IMR-90 (cell line): ENCODE results near the gene SLC7A10. TPM values are rescaled to one million over a fixed set of nuclear protein-coding genes. Genes with fewer than 3 reads are reported as not detected.

Experiments used
- ATAC-seq: fragments of 200-7000 bp; cut with Tn5 transposase; 2 replicates; pipeline ENCODE4 v1.9.1; 2020; ENCODE audit warnings: low read depth, mild to moderate bottlenecking, moderate library complexity
- BruUV-seq: library from RNA; stranded (reverse); fragments of 400-500 nt; replicated peaks from 2 replicates; lab custom pipeline; 2021; lab: Mats Ljungman, UMichigan
- CTCF ChIA-PET: fragments of 300-600 bp; formaldehyde crosslinking; extraction: SDS; loops from one replicate; lab custom pipeline; 2021; ENCODE audit warnings: antibody characterized with exemption; lab: Yijun Ruan, JAX
- POLR2A ChIA-PET: fragments of 300-600 bp; sonication (Branson Sonifier 250); formaldehyde crosslinking; loops from one replicate; lab custom pipeline; 2022; ENCODE audit warnings: antibody characterized with exemption; ENCODE audit not compliant: unreplicated experiment; lab: Charles Lee
- DNase-seq: peaks from one replicate; pipeline ENCODE4 v3.0.0; 2013
- H2AFZ ChIP-seq: replicated peaks from 2 replicates; pipeline ENCODE3; 2013; ENCODE audit warnings: low read length, mild to moderate bottlenecking; ENCODE audit not compliant: poor library complexity
- H2AK5ac ChIP-seq: 2 replicates; pipeline ENCODE4 v1.6.1; 2013; ENCODE audit warnings: low read depth, low read length, inconsistent platforms
- H2AK9ac ChIP-seq: replicated peaks from 2 replicates; pipeline ENCODE3; 2013; ENCODE audit warnings: mild to moderate bottlenecking, low read depth, low read length, moderate library complexity; ENCODE audit not compliant: poor library complexity
- H2BK120ac ChIP-seq: 2 replicates; pipeline ENCODE4 v1.6.1; 2013; ENCODE audit warnings: low read depth, low read length, inconsistent platforms
- H2BK15ac ChIP-seq: 3 replicates; pipeline ENCODE4 v1.6.1; 2013; ENCODE audit warnings: low read depth, low read length, inconsistent platforms
- H2BK20ac ChIP-seq: 2 replicates; pipeline ENCODE4 v1.6.1; 2013; ENCODE audit warnings: low read depth, mild to moderate bottlenecking, inconsistent platforms, low read length, moderate library complexity
- H2BK5ac ChIP-seq: 2 replicates; pipeline ENCODE4 v1.6.1; 2013; ENCODE audit warnings: mild to moderate bottlenecking, low read depth, low read length, inconsistent platforms; ENCODE audit not compliant: poor library complexity, severe bottlenecking
- H3K14ac ChIP-seq: replicated peaks from 2 replicates; pipeline ENCODE4 v1.6.1; 2013; ENCODE audit warnings: low read depth, low read length, inconsistent platforms
- H3K18ac ChIP-seq: 2 replicates; pipeline ENCODE4 v1.6.1; 2013; ENCODE audit warnings: low read depth, low read length, control low read depth
- H3K23ac ChIP-seq: 2 replicates; pipeline ENCODE4 v1.6.1; 2013; ENCODE audit warnings: low read depth, low read length, inconsistent platforms
- H3K27ac ChIP-seq: 2 replicates; pipeline ENCODE4 v1.5.1; 2013; ENCODE audit warnings: mild to moderate bottlenecking, control low read depth, low read length; ENCODE audit not compliant: insufficient read depth
- H3K27me3 ChIP-seq: 2 replicates; pipeline ENCODE4 v1.6.1; 2013; ENCODE audit warnings: low read length; ENCODE audit not compliant: control insufficient read depth, insufficient read depth
- H3K36me3 ChIP-seq: 2 replicates; pipeline ENCODE4 v1.6.1; 2013; ENCODE audit warnings: low read length, mixed read lengths; ENCODE audit not compliant: control insufficient read depth, insufficient read depth
- H3K4ac ChIP-seq: 2 replicates; pipeline ENCODE4 v1.6.1; 2013; ENCODE audit warnings: low read depth, low read length, inconsistent platforms
- H3K4me1 ChIP-seq: 2 replicates; pipeline ENCODE4 v1.6.1; 2013; ENCODE audit warnings: low read length, mixed read lengths; ENCODE audit not compliant: control insufficient read depth, insufficient read depth
- H3K4me2 ChIP-seq: 2 replicates; pipeline ENCODE4 v1.6.1; 2013; ENCODE audit warnings: low read depth, mild to moderate bottlenecking, control low read depth, low read length, moderate library complexity
- H3K4me3 ChIP-seq: 2 replicates; pipeline ENCODE4 v1.5.1; 2013; ENCODE audit warnings: low read depth, mild to moderate bottlenecking, control low read depth, low read length, moderate library complexity; ENCODE audit not compliant: insufficient read depth
- H3K56ac ChIP-seq: 2 replicates; pipeline ENCODE4 v1.6.1; 2013; ENCODE audit warnings: low read length, inconsistent platforms; ENCODE audit not compliant: insufficient read depth; ENCODE audit errors: extremely low read depth
- H3K79me1 ChIP-seq, 2 experiments: 2 replicates each; pipeline ENCODE4 v1.6.1; 2013; ENCODE audit warnings: low read length in 2 of 2, inconsistent platforms in 1 of 2, low read depth in 1 of 2
- H3K9ac ChIP-seq: 2 replicates; pipeline ENCODE4 v1.6.1; 2013; ENCODE audit warnings: low read depth, low read length, control low read depth
- H3K9me1 ChIP-seq: 2 replicates; pipeline ENCODE4 v1.6.1; 2013; ENCODE audit warnings: low read length, inconsistent platforms; ENCODE audit not compliant: insufficient read depth
- H3K9me3 ChIP-seq: 2 replicates; pipeline ENCODE4 v1.6.1; 2013; ENCODE audit warnings: low read length; ENCODE audit not compliant: control insufficient read depth, insufficient read depth
- H4K20me1 ChIP-seq: 2 replicates; pipeline ENCODE4 v1.6.1; 2013; ENCODE audit warnings: low read length, inconsistent platforms; ENCODE audit not compliant: insufficient read depth
- H4K5ac ChIP-seq: 2 replicates; pipeline ENCODE4 v1.6.1; 2013; ENCODE audit warnings: mild to moderate bottlenecking, low read depth, low read length, control low read depth
- H4K8ac ChIP-seq, 2 experiments: 2 replicates each; pipeline ENCODE4 v1.6.1; 2013; ENCODE audit warnings: low read depth in 2 of 2, low read length in 2 of 2, control low read depth in 1 of 2, inconsistent platforms in 1 of 2
- H4K91ac ChIP-seq: 2 replicates; pipeline ENCODE4 v1.6.1; 2013; ENCODE audit warnings: low read depth, low read length, inconsistent platforms; ENCODE audit not compliant: insufficient read depth
- BHLHE40 ChIP-seq: fragments of 150-350 bp; IDR thresholded peaks from 2 replicates; pipeline ENCODE4 v1.6.1; 2016; ENCODE audit warnings: mild to moderate bottlenecking, low read depth, low read length
- CHD1 ChIP-seq: IDR thresholded peaks from 2 replicates; pipeline ENCODE4 v1.6.1; 2012; ENCODE audit warnings: low read depth, low read length, improper control_type of control experiment
- CTCF ChIP-seq: conservative IDR thresholded peaks from 2 replicates; pipeline ENCODE4 v1.5.1; 2012; ENCODE audit warnings: mild to moderate bottlenecking, low read depth, low read length, improper control_type of control experiment
- ELK1 ChIP-seq: fragments of 150-350 bp; IDR thresholded peaks from 2 replicates; pipeline ENCODE4 v1.6.1; 2016; ENCODE audit warnings: low read depth, mild to moderate bottlenecking, low read length, moderate library complexity, borderline replicate concordance
- MAFK ChIP-seq: IDR thresholded peaks from 2 replicates; pipeline ENCODE4 v1.6.1; 2012; ENCODE audit warnings: low read depth, low read length, improper control_type of control experiment
- MAZ ChIP-seq: IDR thresholded peaks from 2 replicates; pipeline ENCODE4 v1.6.1; 2012; ENCODE audit warnings: low read depth, mild to moderate bottlenecking, low read length, improper control_type of control experiment, moderate library complexity, borderline replicate concordance
- MXI1 ChIP-seq: IDR thresholded peaks from 2 replicates; pipeline ENCODE4 v1.6.1; 2012; ENCODE audit warnings: low read depth, mild to moderate bottlenecking, low read length, moderate library complexity, borderline replicate concordance
- NFE2L2 ChIP-seq: fragments of 150-350 bp; IDR thresholded peaks from 2 replicates; pipeline ENCODE4 v1.6.1; 2016; ENCODE audit warnings: low read depth, mild to moderate bottlenecking, low read length
- RAD21 ChIP-seq: IDR thresholded peaks from 2 replicates; pipeline ENCODE4 v1.6.1; 2012; ENCODE audit warnings: low read length, improper control_type of control experiment
- RCOR1 ChIP-seq: IDR thresholded peaks from 2 replicates; pipeline ENCODE4 v1.6.1; 2012; ENCODE audit warnings: mild to moderate bottlenecking, low read length, improper control_type of control experiment; ENCODE audit not compliant: insufficient replicate concordance
- RFX5 ChIP-seq: IDR thresholded peaks from 2 replicates; pipeline ENCODE4 v1.8.0; 2012; ENCODE audit warnings: low read depth, mild to moderate bottlenecking, low read length, moderate library complexity
- SMC3 ChIP-seq: fragments of 150-350 bp; IDR thresholded peaks from 2 replicates; pipeline ENCODE4 v1.6.1; 2016; ENCODE audit warnings: low read depth, mild to moderate bottlenecking, antibody characterized with exemption, low read length, moderate library complexity
- WGBS, 2 experiments: methylation state at CpG; one replicate each; pipeline versions ENCODE4 v1.1.5 to v1.1.7; 2013; ENCODE audit warnings: missing lambda C conversion rate in 2 of 2; ENCODE audit not compliant: insufficient read length in 1 of 2; ENCODE audit errors: extremely low coverage in 2 of 2; 5-methylcytosine and 5-hydroxymethylcytosine counted together
- dilution Hi-C: fragments of 300-500 bp; cut with HindIII; formaldehyde crosslinking; loops from one replicate; pipeline ENCODE4 v1.14.3; 2018; ENCODE audit warnings: low sequenced_read_pairs; ENCODE audit not compliant: unreplicated experiment
- in situ Hi-C: fragments of 300-500 bp; cut with MboI; formaldehyde crosslinking; loops from 3 replicates; pipeline ENCODE4 v1.14.3; 2019; ENCODE audit warnings: low sequenced_read_pairs, inconsistent platforms, mixed read lengths
- intact Hi-C: fragments of 100-400 bp; cut with micrococcal nuclease; formaldehyde crosslinking; loops from 2 replicates; pipeline ENCODE4 v1.10.0; 2022
- polyA plus RNA-seq, 3 experiments: library from polyadenylated mRNA; depleted of rRNA; stranded (reverse); fragments of >200 nt; gene quantifications; 2 replicates each; pipeline ENCODE4 v1.2.3, GENCODE V29; 2012; ENCODE audit warnings: low replicate concordance in 1 of 3
- total RNA-seq: library from RNA; depleted of rRNA; stranded (reverse); fragments of >200 nt; gene quantifications from 2 replicates; pipeline ENCODE4 v1.2.3, GENCODE V29; 2012

The SLC7A10 gene
- total and polyA plus RNA-seq, 2 of the 4 experiments (the other 2 are of a cell fraction), result not detected

- Histone ChIP-seq H3K4ac (no peak overlapping the region), H3K9me3 (no peaks in the 10 kb centered on the region; the same call in 1 of the 2 replicates), H2AK5ac (no peak overlapping the region), H3K4me3 (no peak overlapping the region), H2BK5ac (no peak overlapping the region), H2AK9ac (peak overlapping the region; percentile 20), H3K9ac (no peak overlapping the region), H3K4me2 (no peak overlapping the region), H3K79me1 (no peaks in the 10 kb centered on the region), H4K8ac (no peak overlapping the region), H3K27me3 (peaks cover 28% of the 10 kb centered on the region), H3K56ac (no peak overlapping the region), H2BK15ac (no peak overlapping the region), H3K27ac (no peak overlapping the region), H2BK120ac (no peak overlapping the region), H4K5ac (no peak overlapping the region), H3K4me1 (no peaks in the 10 kb centered on the region), H3K23ac (no peak overlapping the region), H3K18ac (no peak overlapping the region), H4K91ac (no peak overlapping the region), H3K9me1 (peaks cover 7% of the 10 kb centered on the region; the same call in 1 of the 2 replicates), H4K20me1 (no peaks in the 10 kb centered on the region), H3K14ac (no peak overlapping the region), H2AFZ (peak overlapping the region; percentile 39), H3K36me3 (no peaks in the 10 kb centered on the region), H2BK20ac (no peak overlapping the region)
- WGBS, 2 experiments, result no CpG with 5 or more reads among the region's 9 CpGs
- dilution Hi-C loops, result no loop called here
- intact Hi-C loops, result loop anchor here (1.0 to 5.0 kb wide), 4 partner anchors 68 to 537 kb away; partner anchors contain the start of gene CEBPA
- ChIA-PET POLR2A (no interaction called here), CTCF (interaction anchor here (1.0 kb wide), 1 partner anchor 9 kb away, joined by 3 read pairs; the partner anchor contains the start of gene SLC7A10)
- DNase-seq, result no peak
- TF ChIP-seq NFE2L2 (no peak), CTCF (no peak), RAD21 (no peak), MAZ (no peak), MAFK (no peak), SMC3 (no peak), RFX5 (no peak), BHLHE40 (no peak), ELK1 (no peak), MXI1 (no peak), RCOR1 (no peak), CHD1 (no peak)
- no peak for ATAC-seq
- in situ Hi-C loops, result loop anchor here (5.0 to 10.0 kb wide), 2 partner anchors 173 to 530 kb away; no protein-coding TSS in a partner anchor
- no TSS peak for BruUV-seq
Observed at GRCh38 chr19:33234736-33235135, 9.1 kb upstream of the SLC7A10 start.
